T-helper 1 cell treated with Interleukin-12 subunit alpha and Interleukin-12 subunit beta and Interleukin-4 antibody, amounts not matched to agents 30 ng/mL and 1 ng/mL, for 36 hours (primary cell): ENCODE measurements around the gene XCR1. TPM values are rescaled to one million over a fixed set of nuclear protein-coding genes. Genes with fewer than 3 reads are reported as not detected.

Source experiments
- total RNA-seq: library from RNA; stranded (reverse); gene quantifications from 2 replicates; pipeline ENCODE4 v1.2.3, GENCODE V29; 2022

Gene XCR1
- total RNA-seq, 1 donor from 2014 or later: 0.05 TPM

Other genes with a start within 250 kb of the XCR1 start
- not detected in 2 replicates for gene SLC6A20, start 230.9 kb downstream of the XCR1 start, total RNA-seq
- gene LZTFL1, start 185.4 kb downstream of the XCR1 start, total RNA-seq: 7.6 and 7.8 TPM in 2 replicates
- not detected in 2 replicates for gene CCR9, start 140.9 kb downstream of the XCR1 start, total RNA-seq
- gene CXCR6, start 84.0 kb downstream of the XCR1 start, total RNA-seq: 91.7 and 93.7 TPM in 2 replicates
- gene FYCO1, start 31.7 kb downstream of the XCR1 start, total RNA-seq: 24.7 and 25.2 TPM in 2 replicates
- gene CCR1, start 180.8 kb upstream of the XCR1 start, total RNA-seq: 78.2 and 80.0 TPM in 2 replicates
- gene CCR3, start 215.0 kb upstream of the XCR1 start, total RNA-seq: 0.24 and 0.27 TPM in 2 replicates